Activated CD8-positive, alpha-beta T cell treated with anti-CD3 and anti-CD28 coated beads for 36 hours (primary cell): ENCODE measurements around the gene AHI1. TPM values are rescaled to one million over a fixed set of nuclear protein-coding genes. Genes with fewer than 3 reads are reported as not detected.

Source experiments
- ATAC-seq: fragments of 200-7000 bp; cut with Tn5 transposase; one replicate; pipeline ENCODE4 v1.10.0; 2021; ENCODE audit warnings: mild to moderate bottlenecking, moderate library complexity
- CTCF ChIA-PET: fragments of 350-600 bp; sonication (Branson Sonifier 250); formaldehyde crosslinking; loops from one replicate; lab custom pipeline; 2021; ENCODE audit warnings: antibody characterized with exemption; lab: Charles Lee
- POLR2A ChIA-PET: fragments of 350-600 bp; sonication (Branson Sonifier 250); formaldehyde crosslinking; loops from one replicate; lab custom pipeline; 2021; ENCODE audit warnings: antibody characterized with exemption; lab: Charles Lee
- DNase-seq: peaks from one replicate; pipeline ENCODE4 v3.0.0-alpha.2; 2020
- H3K27ac Mint-ChIP-seq: one replicate; pipeline ENCODE4 v1.8.0; 2021; ENCODE audit warnings: mild to moderate bottlenecking, mixed read lengths
- H3K27me3 Mint-ChIP-seq: one replicate; pipeline ENCODE4 v1.8.0; 2021; ENCODE audit warnings: mixed read lengths
- H3K36me3 Mint-ChIP-seq: one replicate; pipeline ENCODE4 v1.8.0; 2021; ENCODE audit warnings: low read depth, mixed read lengths
- H3K4me1 Mint-ChIP-seq: one replicate; pipeline ENCODE4 v1.8.0; 2021; ENCODE audit warnings: low read depth, mixed read lengths
- H3K4me3 Mint-ChIP-seq: one replicate; pipeline ENCODE4 v1.8.0; 2021; ENCODE audit warnings: mild to moderate bottlenecking, moderate library complexity, mixed read lengths
- H3K9me3 Mint-ChIP-seq: one replicate; pipeline ENCODE4 v1.8.0; 2021; ENCODE audit warnings: mixed read lengths
- intact Hi-C: fragments of 100-400 bp; cut with micrococcal nuclease; formaldehyde crosslinking; loops from one replicate; pipeline ENCODE4 v1.10.0; 2022
- microRNA-seq: library from miRNA; unstranded; fragments of <30 nt; microRNA quantifications from one replicate; pipeline ENCODE4 v1.2.0, GENCODE V29; 2022; ENCODE audit warnings: borderline microRNAs expressed, borderline replicate concordance
- total RNA-seq, 2 experiments: library from RNA; stranded (reverse); gene quantifications; one replicate each; pipeline ENCODE4 v1.2.3, GENCODE V29; 2021
- TF ChIP-seq, protein P1 (sequence below): fragments of 200-600 bp; IDR thresholded peaks from one replicate; pipeline ENCODE4 v1.8.0; 2022; ENCODE audit warnings: antibody characterized with exemption, mild to moderate bottlenecking

Gene AHI1
- total RNA-seq, 2 experiments from 2014 or later = 32.1 to 33.3 TPM

DNA sequence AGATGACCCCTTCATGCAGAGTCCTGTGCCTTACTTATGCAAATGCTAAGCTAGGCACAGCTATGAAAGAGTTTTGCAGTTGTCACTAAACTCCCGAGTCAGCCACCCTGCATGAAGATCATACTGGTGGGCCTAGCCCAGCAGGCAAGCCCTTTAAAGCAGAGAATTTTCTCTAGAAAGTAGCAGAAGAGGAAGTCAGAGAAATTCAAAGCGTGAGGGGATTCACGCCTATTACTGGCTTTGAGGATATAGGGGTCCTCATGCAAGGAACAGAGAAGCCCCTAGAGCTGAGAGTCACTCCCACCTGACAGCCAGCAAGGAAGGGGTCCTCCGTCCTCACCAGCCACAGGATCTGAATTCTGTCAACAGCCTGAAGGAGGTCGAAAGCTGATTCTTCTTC, 261.8 kb downstream of the AHI1 start:
- Mint-ChIP-seq H3K4me3 (no peak overlapping the region), H3K27me3 (peaks cover 3% of the 10 kb centered on the region), H3K27ac (no peak overlapping the region), H3K9me3 (no peaks in the 10 kb centered on the region), H3K36me3 (no peaks in the 10 kb centered on the region), H3K4me1 (peaks cover 19% of the 10 kb centered on the region)
- DNase-seq = no peak
- intact Hi-C loops = loop anchor here (10.0 kb wide), 1 partner anchor 189 kb away; no protein-coding TSS in a partner anchor
- TF ChIP-seq, protein P1, sequence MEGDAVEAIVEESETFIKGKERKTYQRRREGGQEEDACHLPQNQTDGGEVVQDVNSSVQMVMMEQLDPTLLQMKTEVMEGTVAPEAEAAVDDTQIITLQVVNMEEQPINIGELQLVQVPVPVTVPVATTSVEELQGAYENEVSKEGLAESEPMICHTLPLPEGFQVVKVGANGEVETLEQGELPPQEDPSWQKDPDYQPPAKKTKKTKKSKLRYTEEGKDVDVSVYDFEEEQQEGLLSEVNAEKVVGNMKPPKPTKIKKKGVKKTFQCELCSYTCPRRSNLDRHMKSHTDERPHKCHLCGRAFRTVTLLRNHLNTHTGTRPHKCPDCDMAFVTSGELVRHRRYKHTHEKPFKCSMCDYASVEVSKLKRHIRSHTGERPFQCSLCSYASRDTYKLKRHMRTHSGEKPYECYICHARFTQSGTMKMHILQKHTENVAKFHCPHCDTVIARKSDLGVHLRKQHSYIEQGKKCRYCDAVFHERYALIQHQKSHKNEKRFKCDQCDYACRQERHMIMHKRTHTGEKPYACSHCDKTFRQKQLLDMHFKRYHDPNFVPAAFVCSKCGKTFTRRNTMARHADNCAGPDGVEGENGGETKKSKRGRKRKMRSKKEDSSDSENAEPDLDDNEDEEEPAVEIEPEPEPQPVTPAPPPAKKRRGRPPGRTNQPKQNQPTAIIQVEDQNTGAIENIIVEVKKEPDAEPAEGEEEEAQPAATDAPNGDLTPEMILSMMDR = no peak
- ATAC-seq = no peak
- CTCF ChIA-PET = interaction anchor here (1.5 to 1.9 kb wide), 2 partner anchors 189 to 295 kb away, joined by 4 to 6 read pairs; no protein-coding TSS in a partner anchor
- POLR2A ChIA-PET = interaction anchor here (1.1 kb wide), 1 partner anchor 23 kb away, joined by 3 read pairs; no protein-coding TSS in a partner anchor

DNA sequence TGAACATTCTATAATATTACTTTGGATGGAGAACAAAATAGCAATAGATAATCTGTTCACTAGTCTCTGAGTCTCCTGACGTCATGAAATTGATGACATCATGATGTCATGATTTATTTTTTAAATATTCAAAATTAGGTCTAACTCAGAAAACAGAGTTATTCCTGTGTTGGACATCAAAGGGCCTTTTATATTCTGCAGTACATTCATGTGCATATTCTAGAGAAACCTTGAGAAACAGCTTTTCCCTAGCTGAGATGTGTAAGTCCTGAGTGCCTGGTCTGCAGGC, 263.1 kb downstream of the AHI1 start:
- intact Hi-C loops = loop anchor here (10.0 kb wide), 1 partner anchor 190 kb away; no protein-coding TSS in a partner anchor
- no peak overlapping the region for H3K4me3 Mint-ChIP-seq
- no peak for DNase-seq
- CTCF ChIA-PET = interaction anchor here (0.7 to 1.5 kb wide), 2 partner anchors 10 to 294 kb away, joined by 3 to 4 read pairs; no protein-coding TSS in a partner anchor
- POLR2A ChIA-PET = no interaction called here
- peaks cover 19% of the 10 kb centered on the region for H3K4me1 Mint-ChIP-seq
- H3K27ac Mint-ChIP-seq = no peak overlapping the region
- peaks cover 3% of the 10 kb centered on the region for H3K27me3 Mint-ChIP-seq
- ATAC-seq = no peak
- TF ChIP-seq, protein P1 = no peak
- H3K36me3 Mint-ChIP-seq = no peaks in the 10 kb centered on the region
- H3K9me3 Mint-ChIP-seq = no peaks in the 10 kb centered on the region

DNA sequence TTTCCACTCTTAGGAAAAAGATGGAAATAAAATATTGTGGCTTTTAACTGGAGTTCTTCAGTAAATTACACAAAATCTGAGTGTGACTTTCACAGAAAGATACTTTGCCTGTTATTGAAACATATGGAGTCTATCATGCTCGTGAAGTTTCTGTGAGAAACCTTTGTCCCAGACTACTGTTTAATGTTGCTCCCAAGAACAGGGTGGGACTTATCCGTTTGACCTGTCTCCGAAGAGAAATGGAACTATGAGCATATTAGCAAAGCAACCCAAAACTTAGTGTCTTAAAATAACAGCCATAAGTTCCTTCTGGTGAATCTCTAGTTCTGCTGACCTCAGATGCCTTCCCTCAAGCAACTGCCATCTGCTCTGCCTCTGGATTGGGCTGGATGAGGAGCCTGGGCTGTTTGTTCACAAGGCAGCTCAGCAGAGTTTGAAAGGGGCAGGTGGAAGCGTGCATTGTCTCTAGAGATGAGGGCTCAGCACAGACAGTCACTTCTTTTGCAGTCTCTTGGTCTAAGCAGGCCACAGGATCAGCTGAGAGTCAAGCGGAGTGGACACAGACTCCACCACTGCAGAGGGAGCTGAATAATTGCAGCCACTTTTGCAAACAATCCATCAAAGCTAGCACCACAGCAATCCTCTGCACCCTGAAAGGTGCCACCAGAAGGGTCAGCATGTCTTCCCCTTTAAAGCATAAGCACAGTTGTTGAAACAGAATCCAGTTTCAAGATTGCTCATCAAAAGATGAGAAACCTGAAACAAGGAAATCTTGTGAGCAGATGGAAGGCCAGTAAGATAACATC, 263.7 kb downstream of the AHI1 start:
- peaks cover 19% of the 10 kb centered on the region for H3K4me1 Mint-ChIP-seq
- no peaks in the 10 kb centered on the region for H3K36me3 Mint-ChIP-seq
- intact Hi-C loops = loop anchor here (10.0 kb wide), 1 partner anchor 191 kb away; no protein-coding TSS in a partner anchor
- no peak for DNase-seq
- peaks cover 3% of the 10 kb centered on the region for H3K27me3 Mint-ChIP-seq
- H3K4me3 Mint-ChIP-seq = no peak overlapping the region
- ChIA-PET POLR2A (no interaction called here), CTCF (no interaction called here)
- TF ChIP-seq, protein P1 = no peak
- H3K9me3 Mint-ChIP-seq = no peaks in the 10 kb centered on the region
- ATAC-seq = no peak
- no peak overlapping the region for H3K27ac Mint-ChIP-seq

Small RNA genes within 50 kb of the gene (microRNA-seq; reads per million reads assigned to microRNA genes)
- not detected for gene MIR548A2
